NCI-H345 (cell line): ENCODE data around the gene GPR142.

Experiments used
- DNase-seq: peaks from one replicate; lab custom pipeline; 2025; lab: John Stamatoyannopoulos, UW

The GPR142 gene

GRCh38 chr17:74369665-74370490 lies 2.6 kb downstream of the GPR142 start:
- no peak for DNase-seq

- no peak for DNase-seq
Measured at GRCh38 chr17:74371653-74372147, 4.4 kb downstream of the GPR142 start.

- DNase-seq, result no peak
Measured at GRCh38 chr17:74372426-74372825, 5.1 kb downstream of the GPR142 start.

GRCh38 chr17:74373838-74374606 lies 6.7 kb downstream of the GPR142 start:
- DNase-seq, result peak; percentile 50

- no peak for DNase-seq
Measured at GRCh38 chr17:74374858-74375257, 7.6 kb downstream of the GPR142 start.

- peak; percentile 84 for DNase-seq
Measured at GRCh38 chr17:74379495-74380085, 12.3 kb downstream of the GPR142 start.

- DNase-seq, result no peak
Measured at GRCh38 chr17:74380086-74380958, 13.0 kb downstream of the GPR142 start.

DNA sequence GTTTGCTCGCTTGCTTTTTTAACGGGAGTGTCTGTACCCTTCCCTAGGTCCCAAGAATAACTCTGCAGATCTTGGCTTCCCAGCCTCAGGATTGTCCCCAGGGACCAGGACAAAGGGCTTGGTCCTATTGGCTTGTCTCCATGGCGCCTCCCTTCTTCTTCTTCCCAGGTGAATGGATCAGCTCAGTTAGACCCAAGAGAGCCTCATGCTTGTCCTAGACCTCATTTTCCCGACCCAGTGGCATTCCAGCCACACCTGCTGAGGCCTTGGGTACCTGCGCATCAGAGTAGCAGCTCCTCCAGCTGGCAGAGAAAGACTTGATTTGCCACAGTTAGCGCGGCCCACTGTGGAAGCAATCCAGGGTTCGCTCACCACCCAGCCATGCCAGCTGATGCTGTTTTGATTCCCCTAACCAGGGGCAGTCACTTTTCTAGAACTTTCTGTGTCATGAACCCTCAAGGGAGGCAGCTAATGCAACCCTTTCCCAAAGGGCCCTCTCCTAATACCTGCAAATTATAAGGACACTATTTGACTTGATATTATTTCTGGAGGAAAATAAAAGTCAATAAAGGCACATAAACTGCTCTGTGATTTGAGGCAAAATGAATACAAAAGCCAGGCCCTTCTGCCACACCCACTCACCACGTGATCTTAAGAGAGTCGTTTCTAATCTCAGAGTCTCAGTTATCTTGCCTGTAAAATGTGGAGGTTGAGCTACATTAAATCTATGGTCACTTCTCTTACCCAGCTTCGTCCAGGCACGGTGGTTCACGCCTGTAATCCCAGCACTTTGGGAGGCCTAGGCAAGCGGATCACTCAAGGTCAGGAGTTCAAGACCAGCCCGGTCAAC lies 13.9 kb downstream of the GPR142 start:
- no peak for DNase-seq

- DNase-seq, result no peak
Measured at GRCh38 chr17:74383141-74383540, 15.8 kb downstream of the GPR142 start.

DNA sequence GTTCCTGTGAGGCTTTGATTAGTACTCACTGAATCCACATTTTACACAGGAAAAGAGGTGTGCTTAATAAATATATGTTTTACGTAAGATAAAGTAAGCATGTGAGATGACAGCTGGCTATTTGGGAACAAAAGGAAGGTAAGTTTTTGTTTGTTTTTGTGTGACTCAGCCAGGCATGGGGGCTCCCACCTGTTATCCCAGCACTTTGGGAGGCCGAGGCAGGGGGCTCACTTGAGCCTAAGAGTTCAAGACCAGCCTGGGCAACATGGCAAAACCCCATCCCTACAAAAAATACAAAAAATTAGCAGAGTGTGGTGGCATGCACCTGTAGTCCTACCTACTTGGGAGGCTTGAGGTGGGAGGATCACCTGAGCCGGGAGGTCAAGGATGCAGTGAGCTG lies 17.9 kb downstream of the GPR142 start:
- no peak for DNase-seq

DNA sequence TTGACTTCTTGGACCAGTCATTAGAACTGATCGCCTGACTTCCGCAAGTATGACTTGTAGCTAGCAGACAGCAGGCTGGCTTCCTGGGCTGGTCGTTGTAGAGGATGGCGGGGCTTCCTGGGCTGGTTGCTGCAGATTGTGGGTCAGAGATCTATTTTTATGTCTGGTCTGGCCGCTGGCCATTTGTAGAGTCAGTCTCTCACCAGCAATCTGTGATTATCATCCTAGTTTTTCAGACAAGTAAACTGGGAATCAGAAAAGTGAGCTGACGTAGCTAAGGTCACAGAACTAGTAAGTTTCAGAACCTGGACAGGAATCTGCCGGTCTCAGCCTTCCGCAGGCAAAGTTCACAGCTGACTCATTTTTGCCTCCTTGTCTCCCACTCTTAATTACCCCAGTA lies 19.1 kb downstream of the GPR142 start:
- no peak for DNase-seq

DNA sequence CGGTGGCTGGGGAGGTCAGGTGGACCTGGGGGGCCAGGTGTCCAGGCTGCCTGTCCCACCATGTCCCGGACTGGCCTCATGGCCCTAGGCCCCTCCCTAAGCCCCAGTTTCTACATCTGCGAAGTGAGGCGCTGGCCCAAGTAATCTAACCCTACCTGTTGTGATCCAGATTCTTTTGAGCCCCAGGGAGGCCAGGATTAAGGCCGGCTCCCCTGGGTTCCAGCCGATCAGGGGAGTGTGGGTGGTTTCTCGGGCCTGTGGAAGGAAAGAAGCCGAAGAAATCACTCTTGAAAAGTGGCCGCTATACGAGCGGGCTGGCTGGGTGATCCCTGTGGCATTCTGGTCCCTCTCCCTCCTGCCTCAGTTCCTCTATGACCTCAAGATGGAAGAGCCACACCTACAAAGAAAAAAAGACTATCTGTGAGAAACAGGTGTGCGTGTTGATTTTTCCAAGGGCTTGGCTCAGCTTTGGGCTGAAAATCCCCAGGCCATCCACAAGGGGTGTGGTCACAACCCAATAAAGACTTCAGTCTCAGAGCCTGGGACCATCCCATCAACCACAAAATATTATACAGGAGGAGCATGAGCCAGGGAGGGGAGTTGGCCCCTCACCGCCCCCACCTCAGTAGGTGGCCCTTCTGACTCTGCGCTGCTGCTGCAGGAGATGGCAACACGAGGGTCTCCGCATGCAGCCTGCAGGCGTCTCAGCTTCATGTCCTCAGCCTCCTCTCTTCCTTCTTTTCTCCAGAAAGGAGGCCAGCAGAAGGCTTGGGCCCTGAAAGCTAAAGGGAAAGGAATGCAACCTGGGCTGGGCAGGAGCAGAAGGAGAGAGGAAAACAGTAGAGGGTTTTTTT lies 20.3 kb downstream of the GPR142 start:
- no peak for DNase-seq

DNA sequence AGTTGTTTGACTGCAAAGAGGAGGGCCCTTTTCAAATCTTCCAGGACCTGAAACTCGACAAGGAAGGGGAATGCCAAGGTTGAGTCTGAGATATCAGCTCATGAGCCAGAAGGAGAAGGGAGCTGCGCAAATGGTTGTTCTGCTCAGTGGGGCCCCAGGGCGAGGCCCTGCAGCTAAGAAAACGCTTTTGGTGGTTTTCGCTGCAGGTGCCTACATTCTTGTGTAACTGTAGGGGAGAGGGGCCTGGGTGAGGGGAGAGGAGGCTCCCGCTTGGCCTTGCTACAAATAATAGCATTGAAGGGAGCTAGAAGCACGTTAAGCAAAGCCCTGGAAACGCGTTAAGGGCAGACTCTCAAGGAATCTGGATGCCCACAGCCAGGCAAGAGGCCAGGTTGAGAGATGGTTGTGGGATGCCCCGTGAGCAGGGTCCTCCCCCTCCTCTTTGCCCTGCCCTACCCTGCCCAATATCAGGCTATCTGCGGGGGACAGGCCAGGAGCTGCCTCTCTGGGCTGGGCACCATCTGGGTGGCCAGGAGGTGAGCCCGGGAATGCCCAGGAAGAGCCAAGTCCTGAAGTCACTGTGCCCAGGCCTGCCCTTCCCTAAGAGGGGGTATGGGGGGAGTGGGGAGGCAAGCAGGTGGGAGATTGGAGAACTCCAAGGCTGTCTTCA lies 21.9 kb downstream of the GPR142 start:
- no peak for DNase-seq

DNA sequence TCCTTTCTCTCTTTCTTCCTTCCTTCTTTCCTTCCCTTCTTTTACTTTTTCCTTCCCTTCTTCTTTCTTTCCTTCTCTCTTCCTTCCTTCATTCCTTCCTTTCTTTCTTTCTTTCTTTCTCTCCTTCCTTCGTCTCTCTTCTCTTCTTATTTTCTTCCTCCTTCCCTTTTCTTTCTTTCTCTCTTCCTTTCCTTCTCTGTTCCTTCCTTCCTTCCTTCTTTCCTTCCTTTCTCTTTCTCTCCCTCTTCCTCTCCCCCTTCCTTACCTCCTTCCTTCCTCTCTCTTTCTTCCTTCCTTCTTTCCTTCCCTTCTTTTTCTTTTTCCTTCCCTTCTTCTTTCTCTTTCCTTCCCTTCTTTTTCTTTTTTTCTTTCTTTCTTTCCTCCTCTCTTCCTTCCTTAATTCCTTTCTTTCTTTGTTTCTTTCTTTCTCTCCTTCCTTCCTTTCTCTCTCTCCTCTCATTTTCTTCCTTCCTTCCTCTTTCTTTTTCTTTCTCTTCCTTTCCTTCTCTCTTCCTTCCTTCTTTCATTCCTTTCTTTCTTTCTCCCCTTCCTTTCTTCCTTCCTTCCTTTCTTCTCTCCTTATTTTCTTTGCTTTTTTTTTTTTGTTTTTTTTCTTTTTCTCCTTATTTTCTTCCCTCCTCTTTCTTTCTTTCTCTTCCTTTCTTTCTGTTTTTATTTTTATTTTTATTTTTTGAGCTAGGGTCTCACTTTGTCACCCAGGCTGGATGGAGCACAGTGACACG lies 22.8 kb downstream of the GPR142 start:
- DNase-seq, result no peak

DNA sequence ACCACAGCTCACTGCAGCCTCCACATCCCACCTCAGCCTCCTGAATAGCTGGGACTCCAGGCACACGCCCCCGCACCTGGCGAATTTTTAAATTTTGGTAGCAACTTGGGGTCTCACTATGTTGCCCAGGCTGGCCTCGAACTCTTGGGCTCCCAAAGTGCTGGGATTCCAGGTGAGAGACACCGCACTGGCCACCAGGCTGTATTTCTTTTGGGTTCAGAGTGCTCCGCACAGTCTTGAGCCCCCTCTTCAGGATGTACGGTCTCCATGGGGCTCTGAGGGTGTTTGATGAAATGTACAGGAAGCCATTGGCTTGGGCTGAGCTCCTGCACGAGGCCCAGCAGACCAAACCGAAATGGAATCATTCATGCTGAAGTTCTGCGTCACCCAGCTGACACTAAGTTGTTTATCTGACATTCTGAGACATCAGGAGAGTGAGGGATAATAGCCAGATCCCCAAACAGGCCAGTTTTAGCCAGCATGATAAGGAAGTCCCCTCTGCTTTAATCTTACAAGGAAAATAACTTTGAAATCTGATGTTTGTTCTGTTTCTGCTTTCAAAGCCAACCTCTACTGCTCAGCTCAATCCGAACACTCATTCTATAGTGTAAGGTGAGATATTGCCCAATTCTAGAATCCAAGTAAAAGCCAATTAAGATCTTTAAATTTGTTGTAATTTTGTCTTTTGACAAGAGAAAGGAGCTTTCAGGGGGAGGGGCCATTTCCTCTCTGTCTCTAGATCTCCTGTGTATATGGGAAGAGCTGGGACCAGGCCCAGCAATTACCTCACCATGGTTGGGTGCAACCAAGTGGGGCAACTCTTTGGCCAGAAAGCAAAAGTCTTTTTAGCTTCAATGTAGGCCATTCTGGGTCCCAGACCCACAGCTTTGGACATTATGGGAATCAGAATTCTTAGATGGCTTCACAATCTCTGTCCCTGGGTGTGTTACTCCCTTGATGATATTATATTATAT lies 23.7 kb downstream of the GPR142 start:
- DNase-seq, result no peak

GRCh38 chr17:74391771-74392170 lies 24.5 kb downstream of the GPR142 start:
- DNase-seq, result no peak

DNA sequence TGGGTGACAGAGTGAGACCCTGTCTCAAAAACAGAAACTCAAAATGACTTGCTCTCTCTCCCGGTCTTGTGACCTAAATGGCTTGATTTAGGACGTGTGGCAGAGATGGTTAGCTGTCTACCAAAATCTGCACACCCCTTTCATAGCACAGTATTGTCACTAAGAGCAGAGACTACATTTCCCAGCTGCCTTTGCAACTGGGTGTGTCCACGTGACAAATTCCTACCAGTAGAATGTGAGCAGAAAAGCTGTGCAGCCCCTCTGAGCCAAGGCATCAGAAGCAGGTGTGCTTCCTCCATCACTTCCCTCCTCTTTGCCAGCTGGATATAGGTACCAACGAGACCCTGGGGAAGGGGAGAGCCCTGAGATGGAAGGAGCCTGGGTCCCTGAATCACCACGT lies 25.5 kb downstream of the GPR142 start:
- no peak for DNase-seq
